GM19467 (cell line): Measurements from ENCODE around the gene GRAMD2B.
"Not testable (repeated sequence)": the region's sequence is repeated elsewhere in the genome, so short reads cannot be mapped to it uniquely, and the experiment has no call there.

Experiments used
- ATAC-seq: cut with Tn5 transposase; IDR thresholded peaks from one replicate; pipeline ENCODE4 v1.9.1; 2021; ENCODE audit warnings: mild to moderate bottlenecking, moderate library complexity; ENCODE audit not compliant: unreplicated experiment

GRAMD2B gene

GRCh38 chr5:126509339-126509738 lies 86.1 kb downstream of the GRAMD2B start:
- ATAC-seq: no peak

DNA sequence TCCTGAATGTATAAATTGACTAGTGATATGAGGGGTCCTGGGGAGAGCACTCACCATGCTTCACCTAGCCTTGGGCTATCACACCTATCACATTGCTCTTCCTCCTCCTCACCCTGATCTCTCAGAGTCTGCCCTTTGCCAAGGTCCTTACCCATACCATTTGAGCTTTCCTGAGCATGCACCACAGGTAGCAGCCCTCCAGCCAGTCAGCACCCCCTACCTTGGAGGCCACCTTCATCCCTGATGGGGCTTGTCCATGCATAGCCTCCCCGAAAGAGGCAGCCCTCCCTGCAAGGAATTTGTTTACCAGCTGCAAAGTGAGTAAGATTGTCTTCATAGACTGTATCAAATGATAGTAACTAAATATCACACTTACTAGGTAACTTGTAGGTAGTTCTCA lies 88.8 kb downstream of the GRAMD2B start:
- ATAC-seq: no peak

DNA sequence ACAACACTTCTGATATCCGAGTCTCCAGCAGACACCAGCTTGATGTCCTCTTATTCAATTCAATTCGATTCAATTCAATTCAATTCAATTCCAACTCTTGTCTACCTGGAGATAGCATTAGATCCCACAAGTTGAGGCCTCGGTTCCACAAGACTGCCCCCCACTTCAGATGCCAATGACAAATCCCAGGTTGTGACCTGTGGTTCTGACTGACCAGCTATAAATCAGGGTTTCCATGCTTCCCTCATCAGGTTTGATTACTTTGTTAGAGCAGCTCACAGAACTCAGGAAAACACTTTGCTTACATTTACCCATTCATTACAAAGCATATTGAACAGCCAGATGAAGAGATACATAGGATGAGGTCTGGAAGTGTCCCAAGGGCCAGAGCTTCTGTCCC lies 89.2 kb downstream of the GRAMD2B start:
- no peak for ATAC-seq

DNA sequence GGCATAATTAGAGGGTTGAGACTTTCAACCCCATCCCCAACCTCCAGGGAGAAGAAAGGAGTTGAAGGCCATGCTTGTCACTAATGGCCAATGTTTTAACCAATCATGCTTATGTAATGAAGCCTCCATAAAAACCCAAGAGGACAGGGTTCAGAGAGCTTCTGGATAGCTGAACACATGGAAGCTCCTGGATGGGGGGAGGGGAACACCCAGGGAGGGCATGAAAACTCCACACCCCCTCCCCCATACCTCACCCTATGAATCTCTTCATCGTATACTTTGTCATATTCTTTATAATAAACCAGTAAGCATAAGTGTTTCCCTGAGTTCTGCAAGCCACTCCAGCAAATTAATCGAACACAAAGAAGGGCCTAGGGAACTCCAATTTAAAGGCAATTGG lies 90.1 kb downstream of the GRAMD2B start:
- no peak for ATAC-seq

- no peak for ATAC-seq
Observed at GRCh38 chr5:126513703-126514102, 90.5 kb downstream of the GRAMD2B start.

GRCh38 chr5:126514131-126514557 lies 90.9 kb downstream of the GRAMD2B start:
- no peak for ATAC-seq

DNA sequence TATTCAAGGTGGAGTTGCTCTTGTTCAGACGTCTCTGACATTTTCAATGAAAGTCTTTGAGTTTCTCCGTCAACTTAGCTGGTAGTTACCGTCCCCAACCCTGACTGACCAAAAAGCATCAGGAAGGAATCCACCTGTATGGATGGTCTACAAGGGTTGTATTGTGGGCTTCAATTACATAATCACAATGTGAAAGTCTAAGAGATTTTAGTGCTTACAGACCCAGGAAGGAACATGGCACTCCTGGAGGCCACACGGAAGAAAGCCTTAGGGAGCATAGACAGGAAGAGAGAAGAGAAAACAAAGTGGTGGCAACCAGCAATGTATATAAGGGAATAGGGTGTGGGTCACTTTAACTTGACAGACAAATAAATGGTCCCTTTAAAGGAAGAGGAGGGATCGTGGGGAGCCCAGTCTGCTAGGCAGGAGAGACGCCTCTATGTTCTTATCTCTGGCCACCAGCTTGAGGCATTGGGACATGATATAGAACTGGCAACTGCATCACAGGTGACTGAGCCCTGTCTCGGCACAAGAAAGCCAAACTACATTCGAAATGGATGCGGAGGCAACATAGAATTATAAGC lies 91.4 kb downstream of the GRAMD2B start:
- no peak for ATAC-seq

GRCh38 chr5:126515337-126515736 lies 92.1 kb downstream of the GRAMD2B start:
- no peak for ATAC-seq

- no peak for ATAC-seq
Observed at GRCh38 chr5:126516133-126516532, 92.9 kb downstream of the GRAMD2B start.

GRCh38 chr5:126516852-126517251 lies 93.6 kb downstream of the GRAMD2B start:
- no peak for ATAC-seq

DNA sequence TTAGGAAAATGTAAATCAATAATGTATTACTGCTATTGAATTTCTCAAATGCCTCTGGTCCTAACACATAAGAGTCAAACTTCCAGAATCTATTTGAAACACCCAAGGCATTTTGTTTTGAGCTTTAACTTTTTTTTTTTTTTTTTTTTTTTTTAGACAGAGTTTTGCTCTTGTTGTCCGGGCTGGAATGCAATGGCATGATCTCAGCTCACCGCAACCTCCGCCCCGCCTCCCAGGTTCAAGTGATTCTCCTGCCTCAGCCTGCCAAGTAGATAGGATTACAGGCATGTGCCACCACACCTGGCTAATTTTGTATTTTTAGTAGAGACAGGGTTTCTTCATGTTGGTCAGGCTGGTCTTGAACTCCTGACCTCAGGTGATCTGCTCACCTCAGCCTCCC lies 96.0 kb downstream of the GRAMD2B start:
- not testable (repeated sequence) for ATAC-seq

GRCh38 chr5:126519637-126520592 lies 96.7 kb downstream of the GRAMD2B start:
- ATAC-seq: no peak

- ATAC-seq: no peak
Observed at GRCh38 chr5:126520593-126520953, 97.4 kb downstream of the GRAMD2B start.

- ATAC-seq: no peak
Observed at GRCh38 chr5:126521130-126521529, 97.9 kb downstream of the GRAMD2B start.

- no peak for ATAC-seq
Observed at GRCh38 chr5:126523818-126524510, 100.8 kb downstream of the GRAMD2B start.

- ATAC-seq: no peak
Observed at GRCh38 chr5:126525630-126526245, 102.5 kb downstream of the GRAMD2B start.

DNA sequence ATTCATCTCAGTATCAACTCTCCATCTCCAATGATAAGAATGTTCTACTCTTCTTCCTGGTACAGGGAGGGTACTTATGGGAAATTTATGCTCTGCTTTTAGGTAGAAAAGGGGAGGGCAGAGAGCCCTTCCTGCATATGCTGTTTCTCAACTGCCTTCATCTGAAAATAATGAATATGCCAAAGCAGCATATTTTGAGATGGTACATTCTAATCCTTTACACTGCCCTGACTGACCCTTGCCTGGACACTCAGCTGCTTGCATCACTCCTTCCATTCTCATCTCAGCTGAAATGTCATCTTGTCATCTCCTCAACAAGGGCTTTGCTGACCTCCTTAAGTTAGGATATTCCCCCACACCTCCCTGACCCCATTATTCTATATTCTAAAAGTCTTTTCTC lies 103.3 kb downstream of the GRAMD2B start:
- no peak for ATAC-seq

- ATAC-seq: no peak
Observed at GRCh38 chr5:126527158-126527557, 103.9 kb downstream of the GRAMD2B start.

- no peak for ATAC-seq
Observed at GRCh38 chr5:126527892-126528291, 104.7 kb downstream of the GRAMD2B start.

- no peak for ATAC-seq
Observed at GRCh38 chr5:126531543-126532120, 108.4 kb downstream of the GRAMD2B start.

DNA sequence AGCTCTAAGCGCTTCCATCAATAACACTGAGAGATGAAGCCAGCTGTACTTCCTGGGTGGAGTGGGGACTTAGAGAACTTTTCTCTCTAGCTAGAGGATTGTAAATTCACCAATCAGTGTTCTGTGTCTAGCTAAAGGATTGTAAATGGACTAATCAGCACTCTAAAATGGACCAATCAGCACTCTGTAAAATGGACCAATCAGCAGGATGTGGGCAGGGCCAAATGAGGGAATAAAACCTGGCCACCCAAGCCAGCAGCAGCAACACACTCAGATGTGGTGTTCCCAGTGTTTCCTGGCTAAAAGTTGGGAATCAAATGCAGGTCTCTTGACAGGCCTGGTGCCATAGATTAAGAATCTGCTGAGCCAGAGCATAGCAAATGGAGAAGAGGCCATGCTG lies 111.3 kb downstream of the GRAMD2B start:
- ATAC-seq: no peak
